GM12872 (cell line): ENCODE results near the gene RYR2.

ENCODE experiments used
- TF ChIP-seq, protein P1 (sequence below): IDR thresholded peaks from 3 replicates; pipeline ENCODE4 v1.5.1; 2011; ENCODE audit warnings: low read depth, mild to moderate bottlenecking, low read length, moderate library complexity; ENCODE audit not compliant: insufficient read depth

The RYR2 gene

DNA sequence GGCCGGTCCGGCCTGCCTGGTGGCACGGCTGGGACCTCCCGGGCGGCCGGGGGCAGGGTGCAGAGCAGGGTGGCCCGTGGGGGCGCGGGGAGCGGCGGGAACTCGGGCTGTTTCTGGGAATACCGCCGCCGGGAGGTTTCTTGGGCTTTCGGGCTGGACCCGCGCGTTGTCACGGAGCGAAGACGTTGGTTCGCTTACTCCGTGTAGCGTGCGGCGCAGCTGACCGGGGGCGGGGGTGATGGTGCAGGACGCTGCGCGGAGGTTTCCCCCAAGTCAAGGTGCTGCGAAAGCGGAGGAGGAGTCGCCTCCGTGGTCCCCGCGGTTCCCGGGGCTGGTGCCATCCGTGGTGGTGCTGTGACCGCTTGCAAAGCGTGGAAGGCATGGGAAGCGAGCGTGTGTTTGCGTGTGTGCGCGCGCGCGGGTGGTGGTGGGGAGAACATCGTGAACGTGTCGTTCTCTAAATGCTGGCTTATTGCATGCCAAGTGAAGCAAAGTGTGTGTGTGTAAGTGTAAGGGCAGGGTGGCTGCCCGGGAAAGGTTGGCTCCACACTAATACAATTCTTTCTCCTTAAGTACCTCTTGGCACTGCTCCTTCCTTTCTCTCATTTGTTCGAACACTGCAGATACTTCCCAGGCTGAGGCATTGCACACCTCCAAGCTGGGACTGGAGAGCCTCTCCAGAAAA lies 1.1 kb downstream of the RYR2 start:
- TF ChIP-seq, protein P1, sequence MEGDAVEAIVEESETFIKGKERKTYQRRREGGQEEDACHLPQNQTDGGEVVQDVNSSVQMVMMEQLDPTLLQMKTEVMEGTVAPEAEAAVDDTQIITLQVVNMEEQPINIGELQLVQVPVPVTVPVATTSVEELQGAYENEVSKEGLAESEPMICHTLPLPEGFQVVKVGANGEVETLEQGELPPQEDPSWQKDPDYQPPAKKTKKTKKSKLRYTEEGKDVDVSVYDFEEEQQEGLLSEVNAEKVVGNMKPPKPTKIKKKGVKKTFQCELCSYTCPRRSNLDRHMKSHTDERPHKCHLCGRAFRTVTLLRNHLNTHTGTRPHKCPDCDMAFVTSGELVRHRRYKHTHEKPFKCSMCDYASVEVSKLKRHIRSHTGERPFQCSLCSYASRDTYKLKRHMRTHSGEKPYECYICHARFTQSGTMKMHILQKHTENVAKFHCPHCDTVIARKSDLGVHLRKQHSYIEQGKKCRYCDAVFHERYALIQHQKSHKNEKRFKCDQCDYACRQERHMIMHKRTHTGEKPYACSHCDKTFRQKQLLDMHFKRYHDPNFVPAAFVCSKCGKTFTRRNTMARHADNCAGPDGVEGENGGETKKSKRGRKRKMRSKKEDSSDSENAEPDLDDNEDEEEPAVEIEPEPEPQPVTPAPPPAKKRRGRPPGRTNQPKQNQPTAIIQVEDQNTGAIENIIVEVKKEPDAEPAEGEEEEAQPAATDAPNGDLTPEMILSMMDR, result no peak

DNA sequence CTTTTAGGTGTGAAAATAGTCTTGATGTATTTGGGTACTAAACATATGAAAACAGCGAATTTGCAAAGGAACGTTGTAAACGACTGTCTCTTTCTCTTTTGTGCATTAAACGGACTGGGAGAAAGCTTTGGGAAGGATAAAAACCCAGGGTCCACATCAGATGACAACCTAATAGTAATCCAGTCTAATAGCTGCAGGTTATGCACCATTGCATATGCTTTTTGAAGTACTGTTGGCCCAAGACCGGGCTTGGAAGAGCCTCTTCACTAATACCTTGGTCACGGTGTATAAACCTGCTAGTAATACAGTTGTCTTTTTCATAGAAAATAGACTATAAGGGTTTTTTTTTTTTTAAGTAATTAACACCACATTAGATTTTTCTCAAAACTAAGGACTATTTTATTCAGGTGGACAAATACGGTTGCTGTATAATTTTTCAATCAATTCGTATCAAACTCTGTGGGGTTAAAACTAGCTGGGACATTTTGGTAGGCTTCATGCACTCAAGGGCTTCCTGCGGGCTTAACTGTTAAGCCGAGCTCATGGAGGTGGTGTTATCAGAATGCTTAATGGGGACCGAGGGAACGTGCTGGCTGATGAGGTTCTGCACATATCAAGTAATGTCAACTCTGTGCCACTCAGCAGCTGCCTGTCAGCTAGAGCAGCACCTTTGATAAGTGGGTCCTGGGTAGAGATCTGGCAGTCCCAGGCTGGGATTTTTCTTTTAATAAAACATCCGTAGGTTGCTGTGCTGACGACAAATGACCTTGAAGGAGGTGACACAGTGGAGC lies 2.1 kb downstream of the RYR2 start:
- TF ChIP-seq, protein P1, result no peak

DNA sequence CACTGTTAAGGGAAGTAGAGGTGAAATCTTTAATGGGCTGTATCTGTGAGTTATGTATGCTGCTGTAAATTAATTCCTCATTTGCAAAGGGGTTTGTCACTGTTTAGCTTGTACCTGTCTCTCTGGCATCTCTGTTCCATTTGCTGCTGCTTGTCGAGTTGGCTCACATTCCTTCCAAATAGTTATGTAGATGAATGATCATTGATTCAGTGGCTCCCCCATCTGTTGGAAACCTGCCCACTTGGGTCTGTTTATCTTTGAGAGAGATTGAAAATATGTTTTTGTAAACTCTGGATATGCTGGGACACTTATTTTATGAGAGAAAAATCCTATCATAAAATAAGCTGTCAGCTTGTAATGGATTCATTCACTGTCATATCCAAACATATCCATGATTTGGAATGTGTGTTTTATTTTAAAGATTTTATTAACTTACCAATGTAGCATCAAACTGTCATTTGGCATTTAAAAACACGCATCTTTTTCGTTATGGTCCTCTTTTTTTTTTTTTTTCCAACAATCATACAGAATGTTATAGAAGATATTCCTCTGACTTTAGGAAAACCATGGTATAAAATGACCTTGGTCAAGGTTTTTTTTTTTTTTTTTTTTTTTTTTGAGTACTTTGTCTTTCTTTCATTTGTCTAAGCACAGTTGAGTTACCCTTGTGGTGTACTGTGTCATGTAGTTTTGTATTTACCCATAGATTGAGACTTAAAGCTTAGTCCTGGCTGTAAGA lies 3.5 kb downstream of the RYR2 start:
- TF ChIP-seq, protein P1, result no peak

DNA sequence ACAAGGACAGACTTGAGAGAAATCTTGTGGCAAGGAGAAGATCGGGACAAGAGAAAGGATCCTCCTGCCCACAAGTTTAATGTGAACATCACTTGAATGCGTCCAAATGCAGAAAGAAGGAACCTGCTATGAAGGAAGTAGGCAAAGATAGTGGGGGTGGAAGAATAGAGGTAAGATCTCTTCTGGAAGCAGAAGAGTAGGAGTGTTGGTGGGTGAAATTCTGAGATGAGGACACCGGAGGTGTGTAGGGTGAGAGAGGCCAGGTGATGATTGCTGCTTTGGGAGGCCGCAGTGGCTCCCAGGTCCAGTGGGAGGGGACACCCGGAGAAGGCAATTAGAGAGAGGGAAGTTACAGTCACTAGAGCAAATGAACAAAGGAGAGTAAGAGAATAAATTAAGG lies 6.8 kb downstream of the RYR2 start:
- TF ChIP-seq, protein P1, result no peak

DNA sequence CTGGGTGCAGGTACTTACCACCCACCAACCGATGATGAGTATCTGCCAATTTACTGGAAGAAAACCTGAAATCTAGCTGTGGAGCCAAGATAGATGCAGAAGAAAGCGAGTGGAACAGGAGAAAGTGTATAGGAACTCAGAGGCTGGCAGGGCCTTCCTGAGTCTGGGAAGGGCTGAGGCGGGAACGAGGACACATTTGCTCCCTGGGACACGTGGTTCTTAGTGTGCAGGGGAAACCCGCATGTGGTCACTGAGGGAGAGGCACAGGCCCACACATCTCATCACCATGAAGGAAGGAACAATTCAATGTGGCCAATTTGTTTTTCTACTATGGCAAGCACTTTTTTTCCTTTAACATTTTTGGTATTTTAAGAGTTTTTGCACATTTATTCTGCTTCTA lies 8.2 kb downstream of the RYR2 start:
- TF ChIP-seq, protein P1, result no peak

DNA sequence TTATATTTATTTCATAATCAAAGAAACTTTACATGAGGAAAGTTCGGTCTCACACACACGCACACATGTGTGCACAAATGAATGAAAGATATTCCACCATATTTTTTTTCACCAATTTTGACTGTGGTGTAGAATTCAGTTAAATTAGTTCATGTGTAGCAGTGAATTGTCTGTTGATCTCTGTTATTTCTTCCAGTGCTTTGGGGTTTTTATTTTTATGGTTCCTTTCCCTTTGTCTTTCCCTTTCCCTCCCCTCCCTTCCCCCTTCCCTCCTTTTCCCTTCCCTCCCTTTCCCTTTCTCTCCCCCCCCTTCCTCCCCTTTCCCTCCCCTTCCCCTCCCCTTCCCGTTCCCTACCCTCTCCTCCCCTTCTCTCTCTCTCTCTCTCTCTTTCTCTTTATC lies 8.9 kb downstream of the RYR2 start:
- TF ChIP-seq, protein P1, result no peak

DNA sequence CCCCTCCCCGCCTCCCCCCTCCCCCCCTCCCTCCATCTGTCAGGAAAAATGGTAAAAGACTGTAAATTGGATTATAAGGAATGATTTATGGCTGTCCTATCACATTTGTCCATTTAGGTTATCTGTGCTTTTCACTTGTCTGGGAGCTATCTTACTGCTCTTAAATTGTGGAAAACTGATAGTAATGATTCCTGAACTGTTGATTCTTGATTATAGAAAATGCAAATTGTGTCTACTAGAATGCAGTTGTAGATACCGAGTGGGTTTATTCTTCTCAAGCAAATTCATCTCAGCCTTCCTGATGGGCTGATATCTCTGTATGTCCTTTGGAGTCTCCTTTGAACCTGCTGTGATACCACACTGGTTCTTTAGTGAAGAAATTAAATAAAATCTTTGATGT lies 12.3 kb downstream of the RYR2 start:
- TF ChIP-seq, protein P1, result no peak
